Lower leg skin (tissue), 3 donors: ENCODE measurements around the gene TOMM70.

Experiments used
- CTCF ChIP-seq, 3 donors: fragments of 450-650 bp; IDR thresholded peaks; one replicate each; pipeline ENCODE4 v1.5.1; 2016; ENCODE audit warnings: antibody characterized with exemption in 3 of 3, mild to moderate bottlenecking in 3 of 3, moderate library complexity in 2 of 3
- POLR2A ChIP-seq, 2 donors: fragments of 450-650 bp; IDR thresholded peaks; one replicate each; pipeline ENCODE4 v1.6.1; 2016 to 2017; ENCODE audit warnings: antibody characterized with exemption in 2 of 2, mild to moderate bottlenecking in 1 of 2, moderate library complexity in 1 of 2

DNA sequence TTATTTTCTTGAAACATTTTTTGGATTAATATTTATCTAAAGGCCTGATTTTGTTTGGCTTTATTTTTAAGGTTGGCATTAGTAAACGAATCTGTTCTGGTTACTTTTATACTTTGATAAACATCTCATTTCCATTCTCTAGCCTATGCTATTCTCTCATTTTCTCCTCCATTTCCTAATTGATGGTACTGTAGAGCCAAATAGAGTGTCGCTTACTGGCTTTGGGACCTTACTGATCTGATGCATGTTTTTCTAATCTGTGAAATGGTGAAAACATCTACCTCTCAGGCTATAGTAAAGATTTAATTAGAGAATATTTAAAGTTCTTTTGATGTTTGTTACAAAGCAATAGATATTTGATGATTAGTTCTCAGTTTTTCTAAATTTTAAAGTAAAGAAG is 2.0 kb upstream of the TOMM70 start:
- no peak for TF ChIP-seq POLR2A (IDR thresholded peaks at IDR 0.05)
- TF ChIP-seq CTCF (IDR thresholded peaks at IDR 0.05) = no peak
